ENCODE results near the gene HDGF.
A peak's percentile ranks its signal among the peaks of the same experiment; 100 is the strongest.

The HDGF gene

DNA sequence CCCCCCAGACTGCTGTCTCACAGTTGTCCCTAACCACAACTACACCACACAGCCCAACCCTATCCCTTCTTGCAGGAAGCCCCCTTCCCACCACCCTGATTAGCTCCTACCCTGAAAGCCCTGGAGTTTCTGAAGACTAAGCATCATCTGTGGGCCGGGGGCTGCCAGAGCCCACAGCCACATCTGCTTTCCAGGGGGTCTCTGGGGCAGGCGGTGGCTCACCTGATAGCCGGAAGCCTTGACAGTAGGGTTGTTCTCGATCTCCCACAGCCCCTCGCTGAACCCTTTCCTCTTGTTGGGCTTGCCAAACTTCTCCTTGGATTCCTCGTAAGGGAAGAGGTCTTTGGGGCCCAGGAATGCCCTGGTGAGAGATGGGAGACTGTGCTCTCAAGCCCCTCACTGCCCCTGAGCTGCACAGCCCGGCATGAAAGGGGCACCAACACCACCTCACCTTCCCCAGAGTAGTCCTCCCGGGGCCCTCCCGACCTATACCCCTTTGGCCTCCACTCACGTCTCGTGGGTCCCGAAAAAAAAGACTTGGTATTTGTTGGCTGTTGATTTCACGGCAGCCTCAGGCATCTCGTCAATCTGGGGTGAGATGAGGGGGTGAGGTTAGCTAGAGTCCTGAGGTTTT lies 6.6 kb downstream of the HDGF start:
- H4K91ac ChIP-seq (ENCODE audit: low read depth, low read length), result no peak overlapping the region
- H4K8ac ChIP-seq (ENCODE audit: low read depth, low read length), result peak overlapping the region; percentile 57
- H3K4me3 ChIP-seq (ENCODE audit: low read depth, low read length), result no peak overlapping the region
- peak overlapping the region; percentile 19 for H2BK12ac ChIP-seq (ENCODE audit: low read length)
- H3K79me2 ChIP-seq (ENCODE audit: control insufficient read depth, insufficient read depth, low read length, poor library complexity), result peaks cover 38% of the 10 kb centered on the region
- peaks cover 33 to 40% of the 10 kb centered on the region in 2 experiments for H3K36me3 ChIP-seq (ENCODE audit: control insufficient read depth in 1 of 2, insufficient read depth in 2 of 2, low read length in 2 of 2)
- peak overlapping the region; percentile 32 for H3K9ac ChIP-seq (ENCODE audit: low read length)
- peak overlapping the region; percentile 48 for H4K12ac ChIP-seq (ENCODE audit: low read depth, low read length)
- peaks cover 31% of the 10 kb centered on the region for H3K79me1 ChIP-seq (ENCODE audit: low read length)
- no peak overlapping the region for H3K27ac ChIP-seq (ENCODE audit: low read depth, low read length)
- H2BK120ac ChIP-seq (ENCODE audit: insufficient read depth, low read length, poor library complexity), result no peak overlapping the region
- H3K14ac ChIP-seq (ENCODE audit: low read length), result no peak overlapping the region
- WGBS (ENCODE audit: extremely low coverage, insufficient coverage, insufficient read length), result no CpG with 5 or more reads among the region's 14 CpGs
- H2BK5ac ChIP-seq (ENCODE audit: low read depth, low read length, poor library complexity), result no peak overlapping the region
- H3K4me2 ChIP-seq (ENCODE audit: low read length), result no peak overlapping the region
- no peaks in the 10 kb centered on the region for H3K9me3 ChIP-seq (ENCODE audit: insufficient read depth, low read depth, low read length)
- H3K27me3 ChIP-seq (ENCODE audit: insufficient read depth, low read length), result no peaks in the 10 kb centered on the region
- H2AFZ ChIP-seq (ENCODE audit: insufficient read depth, low read length, poor library complexity), result no peak overlapping the region
- peak overlapping the region; percentile 33 for H3K18ac ChIP-seq (ENCODE audit: low read length)
- DNase-seq, result no peak
- H3K4ac ChIP-seq (ENCODE audit: low read depth, low read length), result peak overlapping the region; percentile 93
- peaks cover 40 to 42% of the 10 kb centered on the region in 2 experiments for H3K4me1 ChIP-seq (ENCODE audit: control insufficient read depth in 1 of 2, insufficient read depth in 2 of 2, low read length in 2 of 2)
- no peak overlapping the region for H3K23ac ChIP-seq (ENCODE audit: low read length)
- H2AK5ac ChIP-seq (ENCODE audit: low read length), result no peak overlapping the region

DNA sequence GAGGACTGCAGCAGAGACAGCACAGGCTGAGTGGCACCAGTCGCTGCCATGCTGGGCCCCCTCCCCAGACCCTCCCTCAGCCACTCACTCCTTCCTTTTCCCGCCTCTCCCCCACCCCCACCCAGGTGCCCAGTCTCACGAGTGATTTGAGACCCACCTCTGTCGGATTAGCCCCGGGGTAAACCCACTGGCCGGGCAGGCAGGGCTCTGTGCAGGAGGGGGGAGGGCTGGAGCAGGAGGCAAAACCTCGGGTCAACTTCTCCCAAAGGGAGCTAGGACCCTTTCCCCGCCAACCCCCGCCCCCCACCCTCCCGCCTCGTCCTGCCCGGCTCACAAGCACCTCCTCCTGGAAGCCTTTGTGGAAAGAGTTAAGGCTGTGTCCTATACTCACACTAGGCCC lies 7.1 kb downstream of the HDGF start:
- peaks cover 31% of the 10 kb centered on the region for H3K79me1 ChIP-seq (ENCODE audit: low read length)
- peaks cover 32% of the 10 kb centered on the region for H3K79me2 ChIP-seq (ENCODE audit: control insufficient read depth, insufficient read depth, low read length, poor library complexity)
- peaks cover 27 to 36% of the 10 kb centered on the region in 2 experiments for H3K36me3 ChIP-seq (ENCODE audit: control insufficient read depth in 1 of 2, insufficient read depth in 2 of 2, low read length in 2 of 2)
- no peaks in the 10 kb centered on the region for H3K9me3 ChIP-seq (ENCODE audit: insufficient read depth, low read depth, low read length)
- H3K27me3 ChIP-seq (ENCODE audit: insufficient read depth, low read length), result no peaks in the 10 kb centered on the region
- no peak overlapping the region for H2BK12ac ChIP-seq (ENCODE audit: low read length)
- no peak overlapping the region for H4K91ac ChIP-seq (ENCODE audit: low read depth, low read length)
- H3K23ac ChIP-seq (ENCODE audit: low read length), result no peak overlapping the region
- H3K4ac ChIP-seq (ENCODE audit: low read depth, low read length), result no peak overlapping the region
- H3K14ac ChIP-seq (ENCODE audit: low read length), result no peak overlapping the region
- WGBS (ENCODE audit: extremely low coverage, insufficient coverage, insufficient read length), result no CpG with 5 or more reads among the region's 12 CpGs
- no peak overlapping the region for H2BK5ac ChIP-seq (ENCODE audit: low read depth, low read length, poor library complexity)
- DNase-seq, result no peak
- H3K4me3 ChIP-seq (ENCODE audit: low read depth, low read length), result no peak overlapping the region
- H2AK5ac ChIP-seq (ENCODE audit: low read length), result no peak overlapping the region
- H4K12ac ChIP-seq (ENCODE audit: low read depth, low read length), result no peak overlapping the region
- no peak overlapping the region for H3K18ac ChIP-seq (ENCODE audit: low read length)
- H3K4me2 ChIP-seq (ENCODE audit: low read length), result no peak overlapping the region
- H3K4me1 ChIP-seq (ENCODE audit: control insufficient read depth in 1 of 2, insufficient read depth in 2 of 2, low read length in 2 of 2), result peaks cover 34 to 36% of the 10 kb centered on the region in 2 experiments
- no peak overlapping the region for H2BK120ac ChIP-seq (ENCODE audit: insufficient read depth, low read length, poor library complexity)
- H2AFZ ChIP-seq (ENCODE audit: insufficient read depth, low read length, poor library complexity), result no peak overlapping the region
- no peak overlapping the region for H3K27ac ChIP-seq (ENCODE audit: low read depth, low read length)
- H3K9ac ChIP-seq (ENCODE audit: low read length), result peak overlapping the region; percentile 32
- no peak overlapping the region for H4K8ac ChIP-seq (ENCODE audit: low read depth, low read length)

DNA sequence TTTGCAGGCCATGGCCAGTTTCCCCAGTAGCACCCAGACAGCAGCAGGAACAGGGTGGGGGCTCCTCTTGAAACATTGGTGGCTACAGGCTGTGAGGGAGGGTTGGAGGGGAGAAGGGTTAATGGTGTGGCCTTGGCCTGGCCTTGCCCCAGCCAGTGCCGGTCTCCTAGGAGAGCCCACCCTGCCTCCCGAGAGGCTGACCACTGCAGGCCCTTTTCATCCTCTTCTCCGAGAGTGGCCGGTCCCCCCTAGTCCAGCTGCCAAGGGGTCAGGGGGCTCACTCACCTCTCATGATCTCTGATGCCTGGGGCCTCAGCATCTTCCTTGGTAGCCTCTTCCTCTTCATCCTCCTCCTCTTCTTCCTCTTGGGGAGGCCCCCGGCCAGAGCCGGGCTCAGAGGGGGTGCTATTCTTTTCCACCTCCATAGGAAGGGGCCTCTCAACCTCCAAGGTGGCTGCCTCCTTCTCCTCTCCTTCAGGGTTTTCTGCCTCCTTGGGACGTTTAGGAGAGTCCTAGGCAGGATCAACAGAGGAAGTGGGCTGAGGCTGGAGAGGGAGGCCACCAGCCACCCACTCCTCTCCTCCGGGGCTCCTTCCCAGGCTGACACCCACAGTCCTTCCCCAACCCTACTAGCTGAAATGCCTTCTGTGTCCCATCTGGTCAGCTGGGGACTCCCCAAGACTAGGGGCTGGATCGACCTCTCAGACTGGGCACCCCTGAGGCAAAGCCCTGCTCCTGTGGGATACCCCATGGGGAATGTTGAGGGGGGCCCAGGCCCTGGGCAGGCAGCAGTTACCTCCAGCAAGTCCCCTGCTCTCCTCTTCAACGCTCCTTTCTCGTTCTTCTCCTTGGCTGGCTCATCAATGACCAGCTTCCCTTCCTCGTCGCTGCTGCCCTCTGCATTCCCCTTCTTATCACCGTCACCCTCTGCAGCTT lies 7.8 kb downstream of the HDGF start:
- H2AK5ac ChIP-seq (ENCODE audit: low read length), result no peak overlapping the region
- H2BK5ac ChIP-seq (ENCODE audit: low read depth, low read length, poor library complexity), result no peak overlapping the region
- H2BK12ac ChIP-seq (ENCODE audit: low read length), result no peak overlapping the region
- no peak overlapping the region for H2BK120ac ChIP-seq (ENCODE audit: insufficient read depth, low read length, poor library complexity)
- no peak overlapping the region for H3K23ac ChIP-seq (ENCODE audit: low read length)
- H3K79me2 ChIP-seq (ENCODE audit: control insufficient read depth, insufficient read depth, low read length, poor library complexity), result peaks cover 25% of the 10 kb centered on the region
- H3K79me1 ChIP-seq (ENCODE audit: low read length), result peaks cover 24% of the 10 kb centered on the region
- peaks cover 25 to 35% of the 10 kb centered on the region in 2 experiments for H3K36me3 ChIP-seq (ENCODE audit: control insufficient read depth in 1 of 2, insufficient read depth in 2 of 2, low read length in 2 of 2)
- no peak overlapping the region for H2AFZ ChIP-seq (ENCODE audit: insufficient read depth, low read length, poor library complexity)
- WGBS (ENCODE audit: extremely low coverage, insufficient coverage, insufficient read length), result no CpG with 5 or more reads among the region's 14 CpGs
- no peak overlapping the region for H4K91ac ChIP-seq (ENCODE audit: low read depth, low read length)
- no peak for DNase-seq
- H3K9ac ChIP-seq (ENCODE audit: low read length), result no peak overlapping the region
- no peak overlapping the region for H3K18ac ChIP-seq (ENCODE audit: low read length)
- no peaks in the 10 kb centered on the region for H3K27me3 ChIP-seq (ENCODE audit: insufficient read depth, low read length)
- H3K14ac ChIP-seq (ENCODE audit: low read length), result no peak overlapping the region
- no peak overlapping the region for H4K12ac ChIP-seq (ENCODE audit: low read depth, low read length)
- no peak overlapping the region for H3K27ac ChIP-seq (ENCODE audit: low read depth, low read length)
- H3K4me3 ChIP-seq (ENCODE audit: low read depth, low read length), result no peak overlapping the region
- no peak overlapping the region for H3K4ac ChIP-seq (ENCODE audit: low read depth, low read length)
- no peak overlapping the region for H3K4me2 ChIP-seq (ENCODE audit: low read length)
- H4K8ac ChIP-seq (ENCODE audit: low read depth, low read length), result no peak overlapping the region
- no peaks in the 10 kb centered on the region for H3K9me3 ChIP-seq (ENCODE audit: insufficient read depth, low read depth, low read length)
- peaks cover 27 to 29% of the 10 kb centered on the region in 2 experiments for H3K4me1 ChIP-seq (ENCODE audit: control insufficient read depth in 1 of 2, insufficient read depth in 2 of 2, low read length in 2 of 2)

DNA sequence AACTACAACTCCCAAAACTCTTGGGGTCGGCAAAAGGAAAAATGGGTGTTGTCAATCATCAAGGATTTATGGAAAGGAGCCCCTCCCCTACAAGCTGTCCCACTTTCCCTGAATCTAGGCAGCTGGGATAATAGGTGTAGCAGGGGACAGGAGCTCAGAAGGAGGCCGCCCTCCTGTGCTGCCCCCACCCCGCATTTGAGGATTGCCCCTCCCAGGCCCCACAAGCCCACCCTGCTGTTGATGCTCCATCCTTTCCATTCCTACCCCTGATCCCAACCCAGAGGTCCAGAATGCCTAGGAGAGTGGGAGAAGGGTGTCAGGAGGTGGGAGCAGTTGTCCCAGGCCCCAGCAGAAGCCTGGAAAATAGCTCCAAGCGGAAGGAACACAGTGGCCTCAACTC lies 8.7 kb downstream of the HDGF start:
- WGBS (ENCODE audit: extremely low coverage, insufficient coverage, insufficient read length), result no CpG with 5 or more reads among the region's 4 CpGs
- no peak overlapping the region for H4K12ac ChIP-seq (ENCODE audit: low read depth, low read length)
- H3K4me3 ChIP-seq (ENCODE audit: low read depth, low read length), result no peak overlapping the region
- no peak overlapping the region for H2BK120ac ChIP-seq (ENCODE audit: insufficient read depth, low read length, poor library complexity)
- no peak overlapping the region for H3K23ac ChIP-seq (ENCODE audit: low read length)
- no peak overlapping the region for H3K4ac ChIP-seq (ENCODE audit: low read depth, low read length)
- no peak overlapping the region for H3K9ac ChIP-seq (ENCODE audit: low read length)
- H3K79me2 ChIP-seq (ENCODE audit: control insufficient read depth, insufficient read depth, low read length, poor library complexity), result peaks cover 18% of the 10 kb centered on the region
- H3K4me1 ChIP-seq (ENCODE audit: control insufficient read depth in 1 of 2, insufficient read depth in 2 of 2, low read length in 2 of 2), result peaks cover 19 to 21% of the 10 kb centered on the region in 2 experiments
- no peak overlapping the region for H2BK5ac ChIP-seq (ENCODE audit: low read depth, low read length, poor library complexity)
- H4K8ac ChIP-seq (ENCODE audit: low read depth, low read length), result no peak overlapping the region
- no peak overlapping the region for H3K4me2 ChIP-seq (ENCODE audit: low read length)
- H3K36me3 ChIP-seq (ENCODE audit: control insufficient read depth in 1 of 2, insufficient read depth in 2 of 2, low read length in 2 of 2), result peaks cover 31 to 43% of the 10 kb centered on the region in 2 experiments
- no peaks in the 10 kb centered on the region for H3K9me3 ChIP-seq (ENCODE audit: insufficient read depth, low read depth, low read length)
- no peaks in the 10 kb centered on the region for H3K27me3 ChIP-seq (ENCODE audit: insufficient read depth, low read length)
- H2BK12ac ChIP-seq (ENCODE audit: low read length), result no peak overlapping the region
- H4K91ac ChIP-seq (ENCODE audit: low read depth, low read length), result no peak overlapping the region
- DNase-seq, result no peak
- H3K27ac ChIP-seq (ENCODE audit: low read depth, low read length), result no peak overlapping the region
- H2AFZ ChIP-seq (ENCODE audit: insufficient read depth, low read length, poor library complexity), result no peak overlapping the region
- H2AK5ac ChIP-seq (ENCODE audit: low read length), result no peak overlapping the region
- H3K18ac ChIP-seq (ENCODE audit: low read length), result no peak overlapping the region
- H3K14ac ChIP-seq (ENCODE audit: low read length), result no peak overlapping the region
- H3K79me1 ChIP-seq (ENCODE audit: low read length), result peaks cover 18% of the 10 kb centered on the region
